A673 (cell line): ENCODE results near the gene NKPD1. TPM values are rescaled to one million over a fixed set of nuclear protein-coding genes. Genes with fewer than 3 reads are reported as not detected.

Experiments used
- BruUV-seq: library from RNA; stranded (reverse); fragments of 400-500 nt; replicated peaks from 2 replicates; lab custom pipeline; 2021; lab: Mats Ljungman, UMichigan
- CTCF ChIA-PET: fragments of 300-600 bp; sonication (Branson Sonifier 250); formaldehyde crosslinking; loops from one replicate; lab custom pipeline; 2022; ENCODE audit warnings: antibody characterized with exemption; lab: Charles Lee
- POLR2A ChIA-PET: fragments of 300-600 bp; sonication (Branson Sonifier 250); formaldehyde crosslinking; loops from one replicate; lab custom pipeline; 2022; ENCODE audit warnings: antibody characterized with exemption; ENCODE audit not compliant: low non-redundant PET; lab: Charles Lee
- DNase-seq: peaks from one replicate; pipeline ENCODE4 v3.0.0-alpha.2; 2015; ENCODE audit warnings: low spot score
- H3K27ac ChIP-seq: fragments of 200-600 bp; sonication (generic); 2 replicates; pipeline ENCODE4 v1.5.1; 2016; ENCODE audit warnings: mixed run types, low read depth, mild to moderate bottlenecking, mixed read lengths, antibody characterized with exemption, low read length; ENCODE audit not compliant: poor library complexity, severe bottlenecking
- H3K27me3 ChIP-seq: fragments of 200-600 bp; sonication (generic); replicated peaks from 2 replicates; pipeline ENCODE4 v1.6.1; 2017; ENCODE audit warnings: mixed run types, low read depth, mild to moderate bottlenecking, mixed read lengths, antibody characterized with exemption, low read length; ENCODE audit not compliant: insufficient read depth, poor library complexity
- H3K36me3 ChIP-seq: fragments of 200-600 bp; sonication (generic); 2 replicates; pipeline ENCODE4 v1.6.1; 2016; ENCODE audit warnings: mixed run types, mild to moderate bottlenecking, mixed read lengths, antibody characterized with exemption, low read length; ENCODE audit not compliant: insufficient read depth, poor library complexity, severe bottlenecking
- H3K4me1 ChIP-seq: fragments of 200-600 bp; sonication (generic); 2 replicates; pipeline ENCODE4 v1.6.1; 2017; ENCODE audit warnings: mixed run types, mild to moderate bottlenecking, mixed read lengths, antibody characterized with exemption, low read length; ENCODE audit not compliant: insufficient read depth, poor library complexity, severe bottlenecking
- H3K4me3 ChIP-seq: fragments of 200-600 bp; sonication (generic); 2 replicates; pipeline ENCODE4 v1.5.1; 2016; ENCODE audit warnings: low read depth, mixed run types, mild to moderate bottlenecking, mixed read lengths, low read length; ENCODE audit not compliant: poor library complexity, severe bottlenecking
- H3K9me3 ChIP-seq: fragments of 200-600 bp; sonication (generic); 2 replicates; pipeline ENCODE4 v1.6.1; 2016; ENCODE audit warnings: mixed run types, low read depth, mild to moderate bottlenecking, mixed read lengths, antibody characterized with exemption, low read length; ENCODE audit not compliant: poor library complexity, severe bottlenecking
- CTCF ChIP-seq: fragments of 300-800, 200-600 bp; sonication (generic); conservative IDR thresholded peaks from 2 replicates; pipeline ENCODE4 v1.5.1; 2017; ENCODE audit warnings: low read depth, mild to moderate bottlenecking, antibody characterized with exemption, low read length, moderate library complexity, mixed read lengths
- EZH2 ChIP-seq: fragments of 200-600 bp; sonication (generic); IDR thresholded peaks from 2 replicates; pipeline ENCODE4 v1.6.1; 2017; ENCODE audit warnings: borderline replicate concordance, low read depth, mild to moderate bottlenecking, mixed read lengths, antibody characterized with exemption, low read length; ENCODE audit not compliant: poor library complexity, severe bottlenecking
- intact Hi-C: fragments of 100-400 bp; cut with micrococcal nuclease; formaldehyde crosslinking; loops from one replicate; pipeline ENCODE4 v1.10.0; 2022; ENCODE audit not compliant: unreplicated experiment
- total RNA-seq: library from RNA; stranded (reverse); gene quantifications from 2 replicates; pipeline ENCODE4 v1.2.3, GENCODE V29; 2021

The NKPD1 gene
- total RNA-seq, 1 experiment from 2014 or later = 0.30 TPM

- no peaks in the 10 kb centered on the region for H3K4me1 ChIP-seq
- CTCF ChIA-PET = no interaction called here
- POLR2A ChIA-PET = no interaction called here
- TF ChIP-seq EZH2 (no peak), CTCF (no peak)
- no peaks in the 10 kb centered on the region for H3K9me3 ChIP-seq
- H3K27me3 ChIP-seq = no peaks in the 10 kb centered on the region
- no peak overlapping the region for H3K4me3 ChIP-seq
- BruUV-seq = no TSS peak
- no peak overlapping the region for H3K27ac ChIP-seq
- no peaks in the 10 kb centered on the region for H3K36me3 ChIP-seq
- intact Hi-C loops = loop anchor here (10.0 kb wide), 1 partner anchor 172 kb away; no protein-coding TSS in a partner anchor
- DNase-seq = no peak
Measured at GRCh38 chr19:45186509-45187334, 25.9 kb upstream of the NKPD1 start.

- CTCF ChIA-PET = no interaction called here
- no TSS peak for BruUV-seq
- DNase-seq = no peak
- no peak overlapping the region for H3K4me3 ChIP-seq
- no peaks in the 10 kb centered on the region for H3K36me3 ChIP-seq
- POLR2A ChIA-PET = no interaction called here
- intact Hi-C loops = loop anchor here (10.0 kb wide), 1 partner anchor 169 kb away; no protein-coding TSS in a partner anchor
- TF ChIP-seq EZH2 = no peak
- TF ChIP-seq CTCF = no peak
- no peaks in the 10 kb centered on the region for H3K27me3 ChIP-seq
- no peaks in the 10 kb centered on the region for H3K4me1 ChIP-seq
- H3K9me3 ChIP-seq = no peaks in the 10 kb centered on the region
- H3K27ac ChIP-seq = no peak overlapping the region
Measured at GRCh38 chr19:45184115-45184514, 23.3 kb upstream of the NKPD1 start.

GRCh38 chr19:45182758-45183157 lies 22.0 kb upstream of the NKPD1 start:
- Histone ChIP-seq H3K9me3 (no peaks in the 10 kb centered on the region), H3K36me3 (no peaks in the 10 kb centered on the region), H3K27me3 (no peaks in the 10 kb centered on the region), H3K4me3 (no peak overlapping the region), H3K4me1 (no peaks in the 10 kb centered on the region), H3K27ac (no peak overlapping the region)
- POLR2A ChIA-PET = no interaction called here
- no TSS peak for BruUV-seq
- no peak for TF ChIP-seq CTCF
- no peak for TF ChIP-seq EZH2
- intact Hi-C loops = loop anchor here (10.0 kb wide), 1 partner anchor 168 kb away; no protein-coding TSS in a partner anchor
- CTCF ChIA-PET = no interaction called here
- no peak for DNase-seq
